WERI-Rb-1 (cell line): Measurements from ENCODE around the gene AUH.

Experiments
- DNase-seq: peaks from one replicate; pipeline ENCODE4 v3.0.0-alpha.2; 2020
- H3K27ac ChIP-seq: fragments of 250-450 bp; sonication (Bioruptor Pico); 2 replicates; pipeline ENCODE4 v1.5.1; 2020; ENCODE audit warnings: mild to moderate bottlenecking, moderate library complexity
- H3K27me3 ChIP-seq: fragments of 250-450 bp; sonication (Bioruptor Pico); 2 replicates; pipeline ENCODE4 v1.5.1; 2021; ENCODE audit warnings: mild to moderate bottlenecking, low read depth, moderate library complexity; ENCODE audit not compliant: insufficient read depth, severe bottlenecking
- H3K36me3 ChIP-seq: fragments of 250-450 bp; sonication (Bioruptor Pico); 2 replicates; pipeline ENCODE4 v1.5.1; 2020; ENCODE audit warnings: mild to moderate bottlenecking, moderate library complexity
- H3K4me3 ChIP-seq: 2 replicates; pipeline ENCODE4 v1.5.1; 2011; ENCODE audit warnings: low read depth, mild to moderate bottlenecking, control low read depth, low read length
- H3K9me3 ChIP-seq: fragments of 250-450 bp; sonication (Bioruptor Pico); 2 replicates; pipeline ENCODE4 v1.5.1; 2021; ENCODE audit warnings: mild to moderate bottlenecking, moderate library complexity; ENCODE audit not compliant: severe bottlenecking
- TF ChIP-seq, protein P1 (sequence below): IDR thresholded peaks from 2 replicates; pipeline ENCODE4 v1.5.1; 2011; ENCODE audit warnings: low read depth, mild to moderate bottlenecking, control low read depth, inconsistent platforms, low read length

AUH gene

DNA sequence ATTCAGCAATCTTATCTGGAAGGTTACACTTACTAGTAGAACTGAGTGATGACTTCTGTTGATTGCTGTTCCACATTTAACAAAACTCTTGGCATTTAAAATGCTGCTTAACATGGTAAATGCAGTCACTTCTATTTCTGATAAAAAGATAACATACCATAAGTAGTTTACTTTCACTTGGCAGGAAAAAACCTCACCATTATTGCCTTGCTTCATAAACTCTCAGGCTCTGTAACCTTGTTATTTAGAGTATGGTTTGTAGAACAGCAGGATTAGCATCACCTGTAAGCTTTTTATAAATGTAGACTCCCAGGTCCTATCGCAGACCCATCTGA, 55.5 kb downstream of the AUH start:
- Histone ChIP-seq H3K27ac (no peak overlapping the region), H3K36me3 (0 out of 2 replicates have a peak, but pooled peaks cover under 1% of the 10 kb centered on the region), H3K27me3 (no peaks in the 10 kb centered on the region), H3K9me3 (no peaks in the 10 kb centered on the region), H3K4me3 (no peak overlapping the region)
- TF ChIP-seq, protein P1, sequence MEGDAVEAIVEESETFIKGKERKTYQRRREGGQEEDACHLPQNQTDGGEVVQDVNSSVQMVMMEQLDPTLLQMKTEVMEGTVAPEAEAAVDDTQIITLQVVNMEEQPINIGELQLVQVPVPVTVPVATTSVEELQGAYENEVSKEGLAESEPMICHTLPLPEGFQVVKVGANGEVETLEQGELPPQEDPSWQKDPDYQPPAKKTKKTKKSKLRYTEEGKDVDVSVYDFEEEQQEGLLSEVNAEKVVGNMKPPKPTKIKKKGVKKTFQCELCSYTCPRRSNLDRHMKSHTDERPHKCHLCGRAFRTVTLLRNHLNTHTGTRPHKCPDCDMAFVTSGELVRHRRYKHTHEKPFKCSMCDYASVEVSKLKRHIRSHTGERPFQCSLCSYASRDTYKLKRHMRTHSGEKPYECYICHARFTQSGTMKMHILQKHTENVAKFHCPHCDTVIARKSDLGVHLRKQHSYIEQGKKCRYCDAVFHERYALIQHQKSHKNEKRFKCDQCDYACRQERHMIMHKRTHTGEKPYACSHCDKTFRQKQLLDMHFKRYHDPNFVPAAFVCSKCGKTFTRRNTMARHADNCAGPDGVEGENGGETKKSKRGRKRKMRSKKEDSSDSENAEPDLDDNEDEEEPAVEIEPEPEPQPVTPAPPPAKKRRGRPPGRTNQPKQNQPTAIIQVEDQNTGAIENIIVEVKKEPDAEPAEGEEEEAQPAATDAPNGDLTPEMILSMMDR, result no peak
- DNase-seq, result no peak

DNA sequence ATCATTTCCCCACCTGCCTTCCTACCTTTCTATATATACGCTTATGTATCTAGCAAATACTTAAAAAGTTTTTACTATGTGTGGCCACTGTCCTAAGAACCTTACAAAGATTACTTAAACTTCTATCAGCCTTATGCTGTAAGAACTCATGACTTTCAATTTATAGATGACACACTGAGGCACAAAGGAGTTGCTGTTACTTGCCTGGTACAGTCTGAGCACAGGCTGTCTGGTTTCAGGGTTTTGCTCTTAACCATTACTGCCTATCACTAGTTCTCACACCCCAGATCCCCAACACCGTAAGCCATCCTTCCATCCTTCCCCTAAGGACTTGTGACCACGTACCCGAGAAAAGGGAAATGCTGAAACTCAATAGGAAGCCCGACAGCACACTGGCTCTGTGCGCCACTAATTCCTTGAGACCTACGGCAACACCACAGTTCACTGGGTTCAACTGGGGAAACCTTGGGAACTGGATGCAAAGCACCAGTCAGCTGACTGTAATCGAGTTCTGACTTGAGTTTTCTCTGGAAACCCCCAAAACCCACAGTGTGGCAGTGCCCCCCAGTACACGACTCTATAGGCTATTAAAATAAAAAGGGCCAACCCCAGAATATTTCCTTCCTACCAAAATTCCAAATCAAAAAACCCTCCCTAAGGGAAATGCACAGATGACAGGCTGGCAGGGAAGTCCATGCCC, 56.0 kb downstream of the AUH start:
- TF ChIP-seq, protein P1, result no peak
- no peak for DNase-seq
- Histone ChIP-seq H3K9me3 (no peaks in the 10 kb centered on the region), H3K27me3 (no peaks in the 10 kb centered on the region), H3K36me3 (no peaks in the 10 kb centered on the region), H3K4me3 (no peak overlapping the region), H3K27ac (no peak overlapping the region)

DNA sequence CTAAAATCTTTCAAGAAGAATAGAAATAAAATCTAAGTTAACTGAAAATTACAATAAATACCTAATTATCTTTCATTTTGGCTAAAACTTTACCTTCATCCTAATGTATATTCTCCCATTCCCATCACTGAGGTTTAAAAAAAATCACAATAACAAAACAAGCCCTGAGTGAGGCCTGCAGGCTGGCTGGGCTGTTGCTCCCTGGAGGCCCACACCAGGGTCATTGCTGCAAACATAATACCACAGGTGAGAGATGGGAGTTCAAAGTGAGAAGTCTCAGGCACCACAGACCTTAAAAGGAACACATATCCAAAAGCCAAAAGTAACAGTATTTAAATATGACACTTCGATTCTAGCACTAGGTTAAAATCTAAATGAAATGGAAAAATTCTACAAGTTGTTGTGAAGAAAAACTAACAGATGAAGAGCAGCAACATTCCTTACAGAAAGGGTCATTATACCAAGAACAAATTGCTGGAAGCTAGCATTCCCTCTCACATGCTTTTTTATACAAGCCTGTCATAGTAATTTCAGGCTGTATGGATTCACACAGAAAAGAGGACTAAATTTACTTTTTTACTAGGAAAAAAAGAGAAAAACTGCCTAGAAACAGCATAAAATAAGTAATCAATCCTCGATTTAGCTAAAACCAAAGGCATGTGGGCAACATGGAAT, 57.8 kb downstream of the AUH start:
- Histone ChIP-seq H3K27me3 (no peaks in the 10 kb centered on the region), H3K9me3 (no peaks in the 10 kb centered on the region), H3K36me3 (no peaks in the 10 kb centered on the region), H3K27ac (no peak overlapping the region), H3K4me3 (no peak overlapping the region)
- TF ChIP-seq, protein P1, result no peak
- no peak for DNase-seq

DNA sequence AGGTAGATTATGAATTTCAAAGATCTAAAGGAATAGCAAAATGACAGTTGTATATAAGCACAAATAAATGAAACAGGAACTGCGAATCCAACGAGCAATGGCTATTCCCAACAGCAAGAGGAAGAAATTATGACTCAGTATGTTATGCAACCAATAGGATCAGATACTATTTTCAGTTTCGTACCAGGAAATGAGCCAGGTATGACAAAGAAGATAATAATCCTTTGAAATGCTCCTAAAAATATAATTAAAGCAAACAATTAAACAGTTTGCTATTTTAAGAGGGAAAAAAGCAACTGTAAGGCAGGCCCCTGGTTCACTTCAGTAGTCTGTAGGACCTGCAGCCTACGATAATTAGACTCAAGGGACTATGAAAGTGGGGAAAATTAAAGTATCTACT, 58.9 kb downstream of the AUH start:
- H3K4me3 ChIP-seq, result no peak overlapping the region
- H3K27me3 ChIP-seq, result no peaks in the 10 kb centered on the region
- TF ChIP-seq, protein P1, result no peak
- H3K36me3 ChIP-seq, result no peaks in the 10 kb centered on the region
- no peak for DNase-seq
- H3K9me3 ChIP-seq, result no peaks in the 10 kb centered on the region
- no peak overlapping the region for H3K27ac ChIP-seq

DNA sequence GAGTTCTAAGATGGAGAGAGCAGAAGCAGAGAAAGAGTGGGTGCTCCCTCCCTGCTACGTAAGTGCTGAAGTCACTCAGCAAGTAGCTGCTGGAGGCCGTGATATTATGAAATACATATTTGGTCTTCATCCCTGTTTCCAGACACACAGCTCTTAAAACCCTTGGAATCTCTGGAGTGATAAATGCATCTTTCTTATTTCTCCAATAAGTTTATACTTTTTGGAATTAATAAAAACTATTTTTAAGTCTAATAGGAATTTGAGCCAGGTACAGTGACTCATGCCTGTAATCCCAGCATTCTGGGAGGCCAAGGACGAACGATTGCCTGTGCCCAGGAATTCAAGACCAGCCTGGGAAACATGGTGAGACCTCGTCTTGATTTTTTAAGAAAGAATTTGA, 60.6 kb downstream of the AUH start:
- TF ChIP-seq, protein P1, result no peak
- Histone ChIP-seq H3K27me3 (no peaks in the 10 kb centered on the region), H3K36me3 (no peaks in the 10 kb centered on the region), H3K27ac (no peak overlapping the region), H3K4me3 (no peak overlapping the region), H3K9me3 (no peaks in the 10 kb centered on the region)
- DNase-seq, result no peak

DNA sequence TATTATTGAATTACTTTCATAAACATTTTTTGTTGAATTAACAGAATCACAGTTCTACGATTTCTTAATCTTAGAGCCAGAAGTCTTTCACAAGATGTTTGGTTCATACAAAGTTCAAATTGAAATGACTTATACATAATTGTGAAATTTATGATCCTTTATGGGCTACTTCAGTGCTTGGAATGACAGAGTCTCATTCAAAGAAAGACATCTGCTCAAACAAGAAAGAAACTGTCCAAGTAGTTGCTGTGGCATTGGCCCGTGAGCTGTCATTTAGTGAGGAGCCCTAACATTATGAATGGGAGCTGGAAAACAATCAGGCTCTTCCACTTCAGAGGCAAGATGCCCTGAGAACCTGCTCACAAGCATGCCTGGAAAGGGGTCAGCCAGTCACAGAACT, 63.4 kb downstream of the AUH start:
- Histone ChIP-seq H3K27me3 (no peaks in the 10 kb centered on the region), H3K36me3 (peaks cover 19% of the 10 kb centered on the region), H3K4me3 (no peak overlapping the region), H3K27ac (no peak overlapping the region), H3K9me3 (peaks cover 2% of the 10 kb centered on the region)
- TF ChIP-seq, protein P1, result no peak
- DNase-seq, result no peak
